Astrocyte of the cerebellum (primary cell): ENCODE results near the gene ROCK2.

Experiments used
- DNase-seq: peaks from one replicate; pipeline ENCODE4 v3.0.0-alpha.2; 2011; ENCODE audit warnings: low read depth
- H3K4me3 ChIP-seq: 2 replicates; pipeline ENCODE4 v1.5.1; 2011; ENCODE audit warnings: mild to moderate bottlenecking, low read depth, low read length, moderate library complexity
- in situ Hi-C: cut with HindIII; loops from 2 replicates; pipeline ENCODE4 v1.10.0; 2017; ENCODE audit warnings: low sequenced_read_pairs
- TF ChIP-seq, protein P1 (sequence below): IDR thresholded peaks from 2 replicates; pipeline ENCODE4 v1.5.1; 2012; ENCODE audit warnings: low read length, low read depth, moderate library complexity, mild to moderate bottlenecking; ENCODE audit errors: missing control alignments

ROCK2 gene

DNA sequence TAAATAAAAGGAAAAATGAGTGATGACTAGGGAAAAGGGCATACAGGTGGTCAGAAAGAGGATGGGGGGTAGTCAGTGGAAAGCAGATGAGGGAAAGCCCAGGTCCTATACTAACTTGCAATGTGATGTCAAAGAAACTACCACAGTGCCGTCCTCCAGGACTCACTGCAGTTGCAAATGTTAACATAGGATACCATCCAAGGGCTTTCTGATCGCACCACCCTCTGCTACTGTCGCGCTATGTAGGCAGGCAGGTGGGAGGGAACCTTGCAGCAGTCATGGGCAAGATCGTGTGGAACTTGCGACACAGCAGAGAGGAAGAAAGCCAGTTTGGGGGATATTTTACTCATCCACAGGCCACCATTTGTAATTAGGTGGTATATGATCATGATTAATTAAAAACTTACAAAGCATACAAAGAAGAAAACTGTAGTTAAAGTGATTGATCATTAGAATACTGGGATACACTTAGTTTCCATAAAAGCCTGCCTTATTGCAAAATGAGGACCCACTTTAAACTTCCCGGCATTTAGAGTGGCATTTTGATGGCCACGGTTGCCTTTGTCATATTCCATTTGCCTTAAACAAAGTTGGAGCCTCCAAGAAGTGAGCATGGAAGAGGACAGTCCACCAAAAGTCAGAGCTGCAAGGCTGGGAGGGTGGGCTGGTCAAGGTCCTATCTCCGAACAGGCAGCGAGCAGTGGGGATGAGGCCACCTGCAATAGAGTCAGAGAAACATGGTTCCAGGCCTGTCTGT is 8.5 kb upstream of the ROCK2 start:
- TF ChIP-seq, protein P1, sequence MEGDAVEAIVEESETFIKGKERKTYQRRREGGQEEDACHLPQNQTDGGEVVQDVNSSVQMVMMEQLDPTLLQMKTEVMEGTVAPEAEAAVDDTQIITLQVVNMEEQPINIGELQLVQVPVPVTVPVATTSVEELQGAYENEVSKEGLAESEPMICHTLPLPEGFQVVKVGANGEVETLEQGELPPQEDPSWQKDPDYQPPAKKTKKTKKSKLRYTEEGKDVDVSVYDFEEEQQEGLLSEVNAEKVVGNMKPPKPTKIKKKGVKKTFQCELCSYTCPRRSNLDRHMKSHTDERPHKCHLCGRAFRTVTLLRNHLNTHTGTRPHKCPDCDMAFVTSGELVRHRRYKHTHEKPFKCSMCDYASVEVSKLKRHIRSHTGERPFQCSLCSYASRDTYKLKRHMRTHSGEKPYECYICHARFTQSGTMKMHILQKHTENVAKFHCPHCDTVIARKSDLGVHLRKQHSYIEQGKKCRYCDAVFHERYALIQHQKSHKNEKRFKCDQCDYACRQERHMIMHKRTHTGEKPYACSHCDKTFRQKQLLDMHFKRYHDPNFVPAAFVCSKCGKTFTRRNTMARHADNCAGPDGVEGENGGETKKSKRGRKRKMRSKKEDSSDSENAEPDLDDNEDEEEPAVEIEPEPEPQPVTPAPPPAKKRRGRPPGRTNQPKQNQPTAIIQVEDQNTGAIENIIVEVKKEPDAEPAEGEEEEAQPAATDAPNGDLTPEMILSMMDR = no peak
- in situ Hi-C loops = no loop called here
- DNase-seq = no peak
- no peak overlapping the region for H3K4me3 ChIP-seq

DNA sequence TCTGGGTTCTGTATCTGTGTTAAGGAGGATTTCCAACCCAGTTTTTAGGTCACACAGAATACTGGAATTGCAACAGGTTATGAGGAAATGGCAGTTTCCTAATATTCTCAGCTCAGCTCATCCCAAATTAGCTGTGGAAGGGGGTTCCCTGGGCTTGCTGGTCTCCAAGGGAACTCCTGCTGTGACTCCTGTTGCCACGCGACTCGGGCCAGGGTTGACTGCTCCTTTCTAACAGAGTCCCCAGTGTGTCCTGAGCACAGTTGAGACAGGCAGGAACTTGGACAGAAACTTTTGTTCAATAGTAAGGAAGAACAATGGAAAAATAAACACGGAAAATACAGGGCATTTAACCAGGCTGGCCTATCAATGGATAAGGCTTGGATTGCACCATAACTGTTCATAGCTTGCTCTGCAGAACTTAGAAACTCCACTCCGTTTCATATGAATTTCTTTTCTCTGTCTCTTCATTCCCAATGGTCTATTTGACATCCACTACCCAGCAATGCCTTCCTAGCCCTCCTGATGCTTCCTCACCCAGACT is 3.8 kb upstream of the ROCK2 start:
- in situ Hi-C loops = no loop called here
- TF ChIP-seq, protein P1 = no peak
- H3K4me3 ChIP-seq = no peak overlapping the region
- DNase-seq = no peak

DNA sequence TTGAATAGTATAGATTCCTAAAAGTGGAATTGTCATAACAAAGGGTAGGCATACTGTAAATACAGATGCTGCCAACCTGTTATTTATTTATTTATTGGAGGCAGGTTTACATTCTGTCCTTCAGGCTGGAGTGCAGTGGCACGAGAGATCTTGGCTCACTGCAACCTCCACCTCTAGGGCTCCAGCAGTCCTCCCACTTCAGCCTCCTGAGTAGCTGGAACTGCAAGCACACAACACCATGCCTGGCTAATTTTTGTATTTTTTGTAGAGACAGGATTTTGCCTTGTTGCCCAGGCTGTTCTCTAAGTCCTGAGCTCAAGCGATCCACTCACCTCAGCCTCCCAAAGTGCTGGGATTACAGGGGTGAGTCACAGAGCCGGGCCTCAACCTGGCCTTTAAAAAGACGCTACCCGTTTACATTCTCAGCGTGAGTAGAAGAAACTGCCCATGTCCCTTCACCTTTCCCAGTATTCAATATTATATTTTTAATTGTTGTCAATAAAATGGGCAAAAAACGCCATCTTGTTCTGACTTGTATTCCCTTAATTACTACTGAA is 3.0 kb upstream of the ROCK2 start:
- DNase-seq = no peak
- TF ChIP-seq, protein P1 = no peak
- in situ Hi-C loops = no loop called here
- no peak overlapping the region for H3K4me3 ChIP-seq

DNA sequence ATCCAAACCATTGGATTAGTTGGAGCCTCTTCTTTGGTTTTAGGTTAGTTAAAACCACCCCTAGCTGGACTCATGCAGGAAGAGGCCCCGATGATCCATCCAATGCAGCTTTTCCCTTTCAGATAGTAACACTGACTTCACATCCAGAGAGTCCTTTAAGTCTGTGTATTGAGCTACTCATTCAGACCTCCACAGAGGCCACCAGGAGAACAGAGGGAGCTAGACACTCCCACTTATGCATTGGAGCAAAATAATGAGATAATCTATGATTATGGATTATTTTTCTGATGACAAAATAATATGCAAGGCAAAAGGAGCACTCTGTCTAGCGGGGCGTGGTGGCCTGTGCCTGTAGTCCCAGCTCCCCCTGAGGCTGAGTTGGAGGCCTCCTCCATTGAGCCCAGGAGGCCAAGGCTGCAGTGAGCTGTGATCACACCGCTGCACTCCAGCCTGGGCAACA is 1.6 kb upstream of the ROCK2 start:
- TF ChIP-seq, protein P1 = no peak
- in situ Hi-C loops = no loop called here
- DNase-seq = no peak
- H3K4me3 ChIP-seq = no peak overlapping the region

DNA sequence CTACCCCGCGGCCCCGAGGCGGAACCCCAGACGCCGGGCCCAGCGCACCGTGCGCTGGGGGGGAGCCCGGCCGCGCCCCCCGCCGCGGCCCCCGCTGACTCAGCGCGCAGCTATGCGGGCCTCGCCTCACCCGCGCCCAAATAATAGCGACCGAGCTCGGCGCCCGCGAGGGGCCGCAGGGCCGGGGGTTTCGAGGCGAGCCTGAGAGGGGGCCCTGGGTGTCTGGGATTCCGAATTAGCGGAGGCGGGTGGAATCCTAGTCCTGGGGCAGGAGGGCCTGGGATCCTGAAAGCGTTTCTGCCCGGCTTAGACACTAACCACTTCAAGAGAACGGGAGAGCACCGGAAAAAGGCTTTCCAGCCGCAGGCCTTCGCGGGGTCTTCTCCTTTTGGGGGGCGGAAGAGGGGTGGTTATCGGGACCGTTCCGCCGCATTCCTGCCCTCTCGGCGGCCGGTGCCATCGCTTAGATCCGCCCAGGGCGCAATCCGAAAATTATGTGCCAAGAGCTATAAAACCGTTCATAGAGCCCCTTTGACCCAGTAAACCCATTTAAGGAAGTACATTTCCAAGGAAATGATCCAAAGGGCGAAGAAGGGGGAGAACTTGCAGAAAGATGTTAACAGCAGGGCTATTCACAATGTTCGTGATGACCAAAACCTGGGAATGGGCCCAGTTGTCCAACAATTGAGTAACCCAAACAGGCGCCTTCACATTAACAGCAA is 681 bp upstream of the ROCK2 start:
- in situ Hi-C loops = no loop called here
- peak overlapping the region; percentile 91 for H3K4me3 ChIP-seq
- TF ChIP-seq, protein P1 = no peak
- DNase-seq = peak; percentile 64

DNA sequence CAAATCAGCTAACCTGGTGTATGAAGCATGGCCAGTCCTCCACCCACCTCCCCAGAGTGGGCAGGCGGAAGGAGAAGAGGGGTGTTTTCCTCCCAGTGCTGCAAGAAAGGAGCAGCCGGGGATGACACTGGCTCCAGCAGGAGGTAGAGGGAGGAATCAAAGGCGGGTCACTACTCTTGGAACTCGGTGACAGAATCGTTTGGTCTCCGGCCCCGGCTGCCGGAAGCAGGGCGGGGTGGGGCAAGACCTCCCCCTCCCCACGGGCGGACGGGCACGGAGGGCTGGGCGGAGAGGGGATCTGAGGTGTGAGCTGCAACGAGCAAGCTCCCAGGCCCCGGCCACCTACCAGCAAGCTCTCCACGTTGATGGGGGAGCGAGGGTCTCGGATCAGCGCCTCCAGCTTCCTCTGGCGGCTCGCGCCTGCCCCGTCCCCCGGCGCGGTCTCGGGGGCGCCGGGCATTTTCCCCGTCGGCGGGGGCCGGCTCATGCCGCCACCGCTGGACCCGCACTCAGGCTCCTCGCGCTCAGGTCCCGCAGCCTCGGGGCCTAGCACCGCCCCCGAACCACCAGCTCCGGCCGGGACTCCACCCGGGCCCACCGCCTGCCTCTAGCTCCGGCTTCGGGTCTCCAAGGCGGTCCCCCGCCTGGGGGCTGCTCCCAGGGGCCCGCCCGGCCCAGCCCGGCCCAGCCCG is 640 bp downstream of the ROCK2 start:
- no peak for DNase-seq
- in situ Hi-C loops = no loop called here
- peak overlapping the region; percentile 91 for H3K4me3 ChIP-seq
- TF ChIP-seq, protein P1 = no peak
